Measurements from ENCODE around the gene GABRG3.

DNA sequence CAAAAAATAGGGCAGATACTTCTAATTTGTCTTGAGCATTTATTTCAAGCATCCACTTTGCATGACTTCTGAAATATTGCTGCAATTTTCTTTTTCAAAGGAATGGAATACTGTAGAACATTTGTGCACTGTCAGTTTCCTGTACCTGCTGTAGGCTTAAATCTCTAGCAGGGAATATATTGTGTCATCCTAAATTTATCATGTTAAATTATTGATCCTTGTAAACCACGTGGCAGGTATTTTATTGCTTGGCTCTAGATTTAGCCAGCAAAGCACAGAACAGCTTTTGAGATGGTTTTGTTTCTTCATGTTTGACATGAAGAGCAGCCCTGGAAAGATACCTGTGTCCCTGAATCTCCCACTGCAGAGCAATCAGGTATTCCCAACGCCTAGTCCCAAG is 470.1 kb downstream of the GABRG3 start:
- TF ChIP-seq, protein P1, sequence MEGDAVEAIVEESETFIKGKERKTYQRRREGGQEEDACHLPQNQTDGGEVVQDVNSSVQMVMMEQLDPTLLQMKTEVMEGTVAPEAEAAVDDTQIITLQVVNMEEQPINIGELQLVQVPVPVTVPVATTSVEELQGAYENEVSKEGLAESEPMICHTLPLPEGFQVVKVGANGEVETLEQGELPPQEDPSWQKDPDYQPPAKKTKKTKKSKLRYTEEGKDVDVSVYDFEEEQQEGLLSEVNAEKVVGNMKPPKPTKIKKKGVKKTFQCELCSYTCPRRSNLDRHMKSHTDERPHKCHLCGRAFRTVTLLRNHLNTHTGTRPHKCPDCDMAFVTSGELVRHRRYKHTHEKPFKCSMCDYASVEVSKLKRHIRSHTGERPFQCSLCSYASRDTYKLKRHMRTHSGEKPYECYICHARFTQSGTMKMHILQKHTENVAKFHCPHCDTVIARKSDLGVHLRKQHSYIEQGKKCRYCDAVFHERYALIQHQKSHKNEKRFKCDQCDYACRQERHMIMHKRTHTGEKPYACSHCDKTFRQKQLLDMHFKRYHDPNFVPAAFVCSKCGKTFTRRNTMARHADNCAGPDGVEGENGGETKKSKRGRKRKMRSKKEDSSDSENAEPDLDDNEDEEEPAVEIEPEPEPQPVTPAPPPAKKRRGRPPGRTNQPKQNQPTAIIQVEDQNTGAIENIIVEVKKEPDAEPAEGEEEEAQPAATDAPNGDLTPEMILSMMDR (IDR thresholded peaks at IDR 0.05 in 2 of 3, conservative IDR thresholded peaks at IDR 0.05 in 1 of 3; ENCODE audit: insufficient read depth in 2 of 3, low read depth in 1 of 3, low read length in 3 of 3) = no peak
- TF ChIP-seq TAF9B (IDR thresholded peaks at IDR 0.05; ENCODE audit: partially characterized antibody) (no peak), STAG1 (CRISPR knock-in tag; IDR thresholded peaks at IDR 0.05; ENCODE audit: borderline replicate concordance) (no peak), MEF2A (IDR thresholded peaks at IDR 0.05; ENCODE audit: control insufficient read depth, low read depth, low read length) (no peak), CREB5 (CRISPR knock-in tag; IDR thresholded peaks at IDR 0.05) (no peak), DNMT1 (IDR thresholded peaks at IDR 0.05) (no peak), MTA2 (IDR thresholded peaks at IDR 0.05; ENCODE audit: low read depth) (no peak), ZNF561 (CRISPR knock-in tag; conservative IDR thresholded peaks at IDR 0.05) (no peak), ZNF232 (CRISPR knock-in tag; IDR thresholded peaks at IDR 0.05) (no peak), RAD21 (CRISPR knock-in tag; conservative IDR thresholded peaks at IDR 0.05 in 1 of 2, IDR thresholded peaks at IDR 0.05 in 1 of 2) (no peak), CEBPB (tag; IDR thresholded peaks at IDR 0.05) (no peak)
- TF ChIP-seq, protein P2, sequence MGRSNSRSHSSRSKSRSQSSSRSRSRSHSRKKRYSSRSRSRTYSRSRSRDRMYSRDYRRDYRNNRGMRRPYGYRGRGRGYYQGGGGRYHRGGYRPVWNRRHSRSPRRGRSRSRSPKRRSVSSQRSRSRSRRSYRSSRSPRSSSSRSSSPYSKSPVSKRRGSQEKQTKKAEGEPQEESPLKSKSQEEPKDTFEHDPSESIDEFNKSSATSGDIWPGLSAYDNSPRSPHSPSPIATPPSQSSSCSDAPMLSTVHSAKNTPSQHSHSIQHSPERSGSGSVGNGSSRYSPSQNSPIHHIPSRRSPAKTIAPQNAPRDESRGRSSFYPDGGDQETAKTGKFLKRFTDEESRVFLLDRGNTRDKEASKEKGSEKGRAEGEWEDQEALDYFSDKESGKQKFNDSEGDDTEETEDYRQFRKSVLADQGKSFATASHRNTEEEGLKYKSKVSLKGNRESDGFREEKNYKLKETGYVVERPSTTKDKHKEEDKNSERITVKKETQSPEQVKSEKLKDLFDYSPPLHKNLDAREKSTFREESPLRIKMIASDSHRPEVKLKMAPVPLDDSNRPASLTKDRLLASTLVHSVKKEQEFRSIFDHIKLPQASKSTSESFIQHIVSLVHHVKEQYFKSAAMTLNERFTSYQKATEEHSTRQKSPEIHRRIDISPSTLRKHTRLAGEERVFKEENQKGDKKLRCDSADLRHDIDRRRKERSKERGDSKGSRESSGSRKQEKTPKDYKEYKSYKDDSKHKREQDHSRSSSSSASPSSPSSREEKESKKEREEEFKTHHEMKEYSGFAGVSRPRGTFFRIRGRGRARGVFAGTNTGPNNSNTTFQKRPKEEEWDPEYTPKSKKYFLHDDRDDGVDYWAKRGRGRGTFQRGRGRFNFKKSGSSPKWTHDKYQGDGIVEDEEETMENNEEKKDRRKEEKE (IDR thresholded peaks at IDR 0.05; ENCODE audit: borderline replicate concordance in 1 of 2, control insufficient read depth in 1 of 2, low read depth in 2 of 2, low read length in 1 of 2) = no peak
- TF ChIP-seq, protein P3, sequence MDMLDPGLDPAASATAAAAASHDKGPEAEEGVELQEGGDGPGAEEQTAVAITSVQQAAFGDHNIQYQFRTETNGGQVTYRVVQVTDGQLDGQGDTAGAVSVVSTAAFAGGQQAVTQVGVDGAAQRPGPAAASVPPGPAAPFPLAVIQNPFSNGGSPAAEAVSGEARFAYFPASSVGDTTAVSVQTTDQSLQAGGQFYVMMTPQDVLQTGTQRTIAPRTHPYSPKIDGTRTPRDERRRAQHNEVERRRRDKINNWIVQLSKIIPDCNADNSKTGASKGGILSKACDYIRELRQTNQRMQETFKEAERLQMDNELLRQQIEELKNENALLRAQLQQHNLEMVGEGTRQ (CRISPR knock-in tag; IDR thresholded peaks at IDR 0.05) = no peak

Data from K562 (cell line).